GM18507 (cell line): ENCODE measurements around the gene NLRP11.

ENCODE experiments used
- DNase-seq: peaks from one replicate; pipeline ENCODE4 v3.0.0; 2011; ENCODE audit warnings: low read depth; ENCODE audit not compliant: insufficient read length; ENCODE audit errors: extremely low spot score
- FAIRE-seq: peaks from 2 replicates; lab custom pipeline; 2011; peaks lifted over from hg19 to GRCh38; lab: Jason Lieb, UNC

NLRP11 gene

GRCh38 chr19:55831846-55832245, at the start of gene NLRP11:
Gene NLRP11 (minus strand): TSS chr19:55831999. CDS start chr19:55818174, 13,825 bp downstream.
- FAIRE-seq (no peak), DNase-seq (no peak)

- no peak for DNase-seq
- no peak for FAIRE-seq
Measured at GRCh38 chr19:55877211-55877610, 45.4 kb upstream of the NLRP11 start.

GRCh38 chr19:55870736-55871135, 38.9 kb upstream of the NLRP11 start:
- FAIRE-seq, result no peak

GRCh38 chr19:55867101-55867500, 35.3 kb upstream of the NLRP11 start:
- no peak for DNase-seq
- FAIRE-seq, result no peak

More at GRCh38 chr19:55870736-55871135, 38.9 kb upstream of the NLRP11 start:
- no peak for DNase-seq

- FAIRE-seq (no peak), DNase-seq (no peak)
Measured at GRCh38 chr19:55866521-55866920, 34.7 kb upstream of the NLRP11 start.

- no peak for DNase-seq
- no peak for FAIRE-seq
Measured at GRCh38 chr19:55858969-55859368, 27.2 kb upstream of the NLRP11 start.

GRCh38 chr19:55858401-55858800, 26.6 kb upstream of the NLRP11 start:
- FAIRE-seq (no peak), DNase-seq (no peak)

GRCh38 chr19:55857974-55858373, 26.2 kb upstream of the NLRP11 start:
- DNase-seq (no peak), FAIRE-seq (no peak)

- DNase-seq, result no peak
- FAIRE-seq, result no peak
Measured at GRCh38 chr19:55857149-55857548, 25.4 kb upstream of the NLRP11 start.

GRCh38 chr19:55855160-55855559, 23.4 kb upstream of the NLRP11 start:
- no peak for DNase-seq
- no peak for FAIRE-seq

- no peak for DNase-seq
- FAIRE-seq, result no peak
Measured at GRCh38 chr19:55838906-55839305, 7.1 kb upstream of the NLRP11 start.

- DNase-seq, result no peak
- no peak for FAIRE-seq
Measured at GRCh38 chr19:55838251-55838650, 6.5 kb upstream of the NLRP11 start.

GRCh38 chr19:55836340-55836739, 4.5 kb upstream of the NLRP11 start, which contains the start of gene NLRP4:
Gene NLRP4 (plus strand): TSS chr19:55836540. CDS start chr19:55852081, 15,541 bp downstream.
- no peak for DNase-seq
- no peak for FAIRE-seq

GRCh38 chr19:55832676-55833075, 877 bp upstream of the NLRP11 start:
- FAIRE-seq (no peak), DNase-seq (no peak)

- DNase-seq (no peak), FAIRE-seq (no peak)
Measured at GRCh38 chr19:55830656-55831055, 1.1 kb downstream of the NLRP11 start.

- FAIRE-seq (no peak), DNase-seq (no peak)
Measured at GRCh38 chr19:55820037-55820436, 11.8 kb downstream of the NLRP11 start.

- DNase-seq (no peak), FAIRE-seq (no peak)
Measured at GRCh38 chr19:55813906-55814305, 17.9 kb downstream of the NLRP11 start.

GRCh38 chr19:55812449-55812848, 19.4 kb downstream of the NLRP11 start:
- FAIRE-seq (no peak), DNase-seq (no peak)

- FAIRE-seq (no peak), DNase-seq (no peak)
Measured at GRCh38 chr19:55811340-55811739, 20.5 kb downstream of the NLRP11 start.

GRCh38 chr19:55809381-55810058, 22.3 kb downstream of the NLRP11 start:
- FAIRE-seq (peak; percentile 76), DNase-seq (peak; percentile 17)

GRCh38 chr19:55802281-55802680, 29.5 kb downstream of the NLRP11 start:
- FAIRE-seq, result no peak

GRCh38 chr19:55801416-55801815, 30.4 kb downstream of the NLRP11 start:
- FAIRE-seq, result no peak
- DNase-seq, result no peak

More at GRCh38 chr19:55802281-55802680, 29.5 kb downstream of the NLRP11 start:
- no peak for DNase-seq
